Type B pancreatic cell (in vitro differentiated cells): ENCODE results near the gene ABCD3. TPM values are rescaled to one million over a fixed set of nuclear protein-coding genes. Genes with fewer than 3 reads are reported as not detected.

Experiments used
- DNase-seq: peaks from one replicate; pipeline ENCODE4 v3.0.0; 2021; ENCODE audit warnings: mixed read lengths; ENCODE audit not compliant: unreplicated experiment; ENCODE audit errors: extremely low spot score
- H3K27ac Mint-ChIP-seq: 2 replicates; pipeline ENCODE4 v1.8.0; 2021; ENCODE audit warnings: mild to moderate bottlenecking, mixed read lengths
- H3K27me3 Mint-ChIP-seq: 2 replicates; pipeline ENCODE4 v1.8.0; 2021; ENCODE audit warnings: mixed read lengths
- H3K36me3 Mint-ChIP-seq: 2 replicates; pipeline ENCODE4 v1.8.0; 2021; ENCODE audit warnings: mixed read lengths
- H3K4me1 Mint-ChIP-seq: one replicate; pipeline ENCODE4 v1.8.0; 2021; ENCODE audit warnings: mixed read lengths; ENCODE audit not compliant: unreplicated experiment
- H3K4me3 Mint-ChIP-seq: 2 replicates; pipeline ENCODE4 v1.8.0; 2021; ENCODE audit warnings: mild to moderate bottlenecking, mixed read lengths
- H3K9me3 Mint-ChIP-seq: 2 replicates; pipeline ENCODE4 v1.8.0; 2021; ENCODE audit warnings: mixed read lengths
- total RNA-seq: library from RNA; stranded (reverse); gene quantifications from 2 replicates; pipeline ENCODE4 v1.2.1, GENCODE V29; 2021; ENCODE audit warnings: low replicate concordance
- TF ChIP-seq, protein P1 (sequence below): fragments of 200-600 bp; sonication (generic); conservative IDR thresholded peaks from 2 replicates; pipeline ENCODE4 v1.5.0; 2021; ENCODE audit warnings: antibody characterized with exemption, mild to moderate bottlenecking

The ABCD3 gene
- total RNA-seq, 1 donor from 2014 or later: 55.1 TPM

DNA sequence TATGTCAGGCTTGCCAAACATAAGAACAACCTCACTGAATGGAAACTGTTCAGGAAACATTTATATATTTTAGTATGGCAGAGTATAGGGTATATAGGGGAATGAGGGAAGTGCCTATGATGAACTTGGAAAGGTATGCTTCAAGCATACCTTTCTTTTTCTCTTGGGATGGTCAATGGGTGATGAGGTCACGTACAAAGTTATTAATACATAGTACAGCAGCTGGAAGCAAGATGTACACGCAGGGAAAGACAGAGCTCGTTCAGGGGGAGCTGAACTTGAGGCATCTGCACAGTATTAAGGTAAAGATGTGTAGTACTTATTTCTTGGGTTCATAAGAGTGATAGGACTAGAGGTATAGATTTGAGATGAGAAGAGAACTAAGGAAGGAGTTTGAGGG is 61.5 kb downstream of the ABCD3 start:
- TF ChIP-seq, protein P1, sequence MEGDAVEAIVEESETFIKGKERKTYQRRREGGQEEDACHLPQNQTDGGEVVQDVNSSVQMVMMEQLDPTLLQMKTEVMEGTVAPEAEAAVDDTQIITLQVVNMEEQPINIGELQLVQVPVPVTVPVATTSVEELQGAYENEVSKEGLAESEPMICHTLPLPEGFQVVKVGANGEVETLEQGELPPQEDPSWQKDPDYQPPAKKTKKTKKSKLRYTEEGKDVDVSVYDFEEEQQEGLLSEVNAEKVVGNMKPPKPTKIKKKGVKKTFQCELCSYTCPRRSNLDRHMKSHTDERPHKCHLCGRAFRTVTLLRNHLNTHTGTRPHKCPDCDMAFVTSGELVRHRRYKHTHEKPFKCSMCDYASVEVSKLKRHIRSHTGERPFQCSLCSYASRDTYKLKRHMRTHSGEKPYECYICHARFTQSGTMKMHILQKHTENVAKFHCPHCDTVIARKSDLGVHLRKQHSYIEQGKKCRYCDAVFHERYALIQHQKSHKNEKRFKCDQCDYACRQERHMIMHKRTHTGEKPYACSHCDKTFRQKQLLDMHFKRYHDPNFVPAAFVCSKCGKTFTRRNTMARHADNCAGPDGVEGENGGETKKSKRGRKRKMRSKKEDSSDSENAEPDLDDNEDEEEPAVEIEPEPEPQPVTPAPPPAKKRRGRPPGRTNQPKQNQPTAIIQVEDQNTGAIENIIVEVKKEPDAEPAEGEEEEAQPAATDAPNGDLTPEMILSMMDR: no peak
- no peak for DNase-seq
- H3K4me3 Mint-ChIP-seq: no peak overlapping the region
- H3K36me3 Mint-ChIP-seq: peaks cover 30% of the 10 kb centered on the region
- H3K9me3 Mint-ChIP-seq: no peaks in the 10 kb centered on the region
- peaks cover 6% of the 10 kb centered on the region for H3K4me1 Mint-ChIP-seq
- no peak overlapping the region for H3K27ac Mint-ChIP-seq
- H3K27me3 Mint-ChIP-seq: no peaks in the 10 kb centered on the region

DNA sequence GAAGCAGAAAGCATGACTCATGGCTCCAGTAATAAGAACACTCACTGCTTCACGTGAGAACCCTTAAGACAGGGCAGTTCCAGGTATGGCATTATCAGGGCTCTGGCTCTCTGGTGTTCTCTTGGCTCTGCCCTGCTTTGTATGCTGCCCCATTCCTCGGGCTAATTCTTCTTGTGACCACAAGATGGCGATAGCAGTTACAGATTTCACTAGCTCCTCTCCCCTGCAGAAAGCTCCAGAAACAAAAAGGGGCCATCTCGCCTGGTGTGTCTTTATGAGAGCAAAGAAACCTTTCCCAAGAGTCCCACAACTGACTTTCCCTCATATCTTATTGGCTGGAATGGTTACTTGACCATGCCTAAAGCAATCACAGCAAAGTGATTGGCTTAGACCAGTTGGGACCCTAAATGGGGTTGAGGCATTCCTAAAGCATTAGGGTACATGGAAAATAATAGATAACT is 63.3 kb downstream of the ABCD3 start:
- Mint-ChIP-seq H3K27ac (peak overlapping the region; percentile 30), H3K4me1 (peaks cover 6% of the 10 kb centered on the region), H3K27me3 (no peaks in the 10 kb centered on the region), H3K36me3 (peaks cover 29% of the 10 kb centered on the region), H3K4me3 (no peak overlapping the region), H3K9me3 (no peaks in the 10 kb centered on the region)
- TF ChIP-seq, protein P1: peak; percentile 87
- DNase-seq: no peak

DNA sequence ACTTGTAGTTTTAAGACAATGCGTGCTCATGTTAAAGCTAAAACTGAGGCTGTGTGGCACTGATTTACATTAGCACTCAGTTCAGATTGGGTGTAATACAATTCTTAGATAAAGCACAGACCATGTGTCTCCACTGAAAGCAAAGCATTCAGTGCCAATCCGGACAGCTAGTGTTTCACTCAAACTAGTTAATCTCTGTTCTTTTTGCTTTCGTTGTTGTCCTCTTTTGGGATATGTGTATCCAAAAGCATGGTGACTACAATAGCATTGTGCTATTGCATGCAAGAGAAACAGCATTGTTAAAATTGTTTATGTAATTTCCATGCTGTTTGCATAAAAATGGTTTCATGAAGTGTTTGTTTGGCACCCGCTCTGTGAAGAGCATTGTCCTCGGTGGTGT is 68.8 kb downstream of the ABCD3 start:
- no peaks in the 10 kb centered on the region for H3K9me3 Mint-ChIP-seq
- TF ChIP-seq, protein P1: no peak
- peaks cover 47% of the 10 kb centered on the region for H3K36me3 Mint-ChIP-seq
- H3K4me1 Mint-ChIP-seq: no peaks in the 10 kb centered on the region
- H3K27ac Mint-ChIP-seq: no peak overlapping the region
- no peak overlapping the region for H3K4me3 Mint-ChIP-seq
- no peaks in the 10 kb centered on the region for H3K27me3 Mint-ChIP-seq
- no peak for DNase-seq

DNA sequence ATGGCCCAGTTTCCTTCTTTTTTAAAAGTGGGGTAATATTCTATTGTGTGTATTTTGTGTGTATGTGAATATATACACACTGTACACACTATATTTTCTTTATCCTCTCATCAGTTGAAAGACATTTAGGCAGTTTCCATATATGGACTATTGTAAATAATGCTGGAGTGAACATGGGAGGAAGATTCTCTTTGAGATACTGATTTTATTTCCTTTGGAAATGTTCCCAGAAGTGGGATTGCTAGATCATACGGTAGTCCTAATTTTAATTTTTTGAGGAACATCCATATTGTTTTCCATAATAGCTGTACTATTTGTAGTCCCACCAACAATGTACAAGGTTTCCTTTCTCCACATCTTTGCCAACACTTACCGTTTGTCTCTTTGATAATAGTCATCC is 72.4 kb downstream of the ABCD3 start:
- Mint-ChIP-seq H3K9me3 (no peaks in the 10 kb centered on the region), H3K4me1 (no peaks in the 10 kb centered on the region), H3K4me3 (no peak overlapping the region), H3K27me3 (no peaks in the 10 kb centered on the region), H3K36me3 (peaks cover 48% of the 10 kb centered on the region), H3K27ac (no peak overlapping the region)
- no peak for DNase-seq
- TF ChIP-seq, protein P1: no peak

DNA sequence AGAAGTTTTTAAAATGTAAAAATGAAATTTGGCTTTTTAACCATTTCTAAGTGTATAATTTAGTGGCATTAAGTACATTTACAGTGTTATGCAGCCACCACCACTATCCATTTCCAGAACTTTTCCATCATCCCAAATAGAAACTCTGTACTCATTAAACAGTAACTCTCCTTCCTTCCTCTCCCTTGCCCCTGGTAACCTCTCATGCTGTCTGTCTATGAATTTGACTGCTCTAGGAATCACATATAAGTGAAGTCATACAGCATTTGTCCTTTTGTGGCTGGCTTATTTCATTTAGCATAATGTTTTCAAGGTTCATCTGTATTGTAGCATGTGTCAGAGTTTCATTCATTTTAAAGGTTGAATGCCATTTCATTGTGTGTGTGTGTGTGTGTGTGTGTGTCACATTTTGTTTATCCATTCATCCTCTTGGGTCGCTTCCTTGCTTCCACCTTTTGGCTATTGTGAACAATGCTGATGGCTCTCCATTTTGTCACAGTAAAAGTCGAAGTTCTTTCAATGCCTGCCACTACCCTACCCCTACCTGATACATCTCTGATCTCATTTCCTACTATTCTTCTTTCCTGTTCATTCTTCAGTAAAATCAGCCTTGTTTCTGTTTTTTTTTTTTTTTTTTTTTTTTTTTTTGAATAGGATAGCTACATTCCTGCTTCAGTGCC is 78.0 kb downstream of the ABCD3 start:
- Mint-ChIP-seq H3K27ac (no peak overlapping the region), H3K9me3 (no peaks in the 10 kb centered on the region), H3K27me3 (no peaks in the 10 kb centered on the region), H3K4me1 (no peaks in the 10 kb centered on the region), H3K36me3 (peaks cover 42% of the 10 kb centered on the region), H3K4me3 (no peak overlapping the region)
- DNase-seq: no peak
- TF ChIP-seq, protein P1: no peak
